MCF 10A (cell line): Measurements from ENCODE around the gene BSND. TPM values are rescaled to one million over a fixed set of nuclear protein-coding genes. Genes with fewer than 3 reads are reported as not detected.

Source experiments
- BruUV-seq: library from RNA; stranded (reverse); fragments of 400-500 nt; replicated peaks from 2 replicates; lab custom pipeline; 2021; lab: Mats Ljungman, UMichigan
- CTCF ChIA-PET: fragments of 300-600 bp; sonication (Branson Sonifier 250); formaldehyde crosslinking; extraction: SDS; loops from one replicate; lab custom pipeline; 2021; ENCODE audit warnings: antibody characterized with exemption, inconsistent platforms; lab: Yijun Ruan, JAX
- POLR2A ChIA-PET: fragments of 300-600, 350-650 bp; sonication (Branson Sonifier 250); formaldehyde crosslinking; extraction: SDS; loops from one replicate; lab custom pipeline; 2020; ENCODE audit warnings: antibody characterized with exemption, inconsistent platforms; lab: Yijun Ruan, JAX
- DNase-seq: peaks from one replicate; pipeline ENCODE4 v3.0.0-alpha.2; 2018; ENCODE audit not compliant: unreplicated experiment
- H3K27ac Mint-ChIP-seq: one replicate; pipeline ENCODE4 v1.8.0; 2022; ENCODE audit warnings: mild to moderate bottlenecking, low read depth, mixed read lengths; ENCODE audit not compliant: unreplicated experiment
- H3K27me3 Mint-ChIP-seq: one replicate; pipeline ENCODE4 v1.8.0; 2022; ENCODE audit warnings: mixed read lengths; ENCODE audit not compliant: insufficient read depth, unreplicated experiment
- H3K36me3 Mint-ChIP-seq: one replicate; pipeline ENCODE4 v1.8.0; 2022; ENCODE audit warnings: mild to moderate bottlenecking, moderate library complexity, mixed read lengths; ENCODE audit not compliant: insufficient read depth, unreplicated experiment
- H3K4me1 Mint-ChIP-seq: one replicate; pipeline ENCODE4 v1.8.0; 2022; ENCODE audit warnings: mixed read lengths; ENCODE audit not compliant: insufficient read depth, unreplicated experiment
- H3K4me3 Mint-ChIP-seq: one replicate; pipeline ENCODE4 v1.8.0; 2022; ENCODE audit warnings: mild to moderate bottlenecking, moderate library complexity, mixed read lengths; ENCODE audit not compliant: unreplicated experiment
- H3K9me3 Mint-ChIP-seq: one replicate; pipeline ENCODE4 v1.8.0; 2022; ENCODE audit warnings: mixed read lengths; ENCODE audit not compliant: unreplicated experiment
- intact Hi-C: fragments of 100-400 bp; cut with micrococcal nuclease; formaldehyde crosslinking; loops from 2 replicates; pipeline ENCODE4 v1.14.1; 2022
- total RNA-seq: library from RNA; stranded (reverse); gene quantifications from 2 replicates; pipeline ENCODE4 v1.2.3, GENCODE V29; 2022
- TF ChIP-seq, protein P1 (sequence below): fragments of 200-600 bp; IDR thresholded peaks from one replicate; pipeline ENCODE4 v1.8.0; 2022; ENCODE audit warnings: antibody characterized with exemption, mild to moderate bottlenecking; ENCODE audit not compliant: unreplicated experiment

The BSND gene
- total RNA-seq, 1 experiment from 2014 or later: not detected

DNA sequence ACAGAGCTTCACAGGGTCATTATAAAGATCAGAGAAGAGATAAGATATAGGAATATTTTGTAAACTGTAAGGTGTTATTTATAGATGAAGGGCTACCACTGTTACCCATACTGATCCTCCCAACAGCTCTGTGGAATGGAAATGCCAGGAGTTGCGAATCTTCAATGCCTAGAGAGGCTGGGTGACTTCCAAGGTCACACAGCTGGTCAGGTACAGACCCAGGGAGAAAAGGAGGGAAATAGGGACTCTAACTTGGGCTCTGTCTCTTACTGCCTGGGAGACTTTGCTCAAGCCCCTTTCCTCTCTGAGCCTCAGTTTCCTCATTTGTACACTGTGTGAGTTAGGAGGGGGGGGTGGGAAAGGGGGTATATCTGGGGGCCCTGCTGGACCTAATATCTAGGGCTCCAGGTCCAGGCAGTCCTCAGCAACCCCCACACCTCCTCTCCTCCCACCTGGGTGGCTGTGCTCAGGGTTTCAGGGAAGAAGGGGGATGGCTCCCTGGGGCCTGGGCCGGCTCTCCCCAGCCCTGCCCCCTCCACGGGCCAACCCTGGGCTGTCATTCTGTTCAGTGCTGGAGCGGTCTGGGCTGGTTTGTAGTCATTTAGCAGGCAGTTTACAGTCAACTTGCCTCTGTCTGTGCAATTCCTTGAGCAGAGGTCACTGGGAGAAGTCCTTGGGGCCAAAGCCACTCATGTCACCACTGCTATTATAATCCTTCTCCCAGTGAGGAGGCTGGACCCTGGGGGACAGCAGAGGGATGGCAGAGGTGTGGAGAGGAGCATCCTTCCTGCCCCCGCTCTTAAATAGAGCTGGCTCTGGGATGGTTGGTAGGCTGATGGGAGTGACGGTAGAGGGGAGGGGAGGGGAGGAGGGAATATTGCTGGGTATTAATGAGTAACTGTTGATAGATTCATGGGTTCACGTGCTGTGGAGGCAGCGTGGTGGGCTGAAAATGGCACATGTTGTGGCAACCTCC lies 1.7 kb downstream of the BSND start:
- Mint-ChIP-seq H3K27ac (no peak overlapping the region), H3K9me3 (no peaks in the 10 kb centered on the region), H3K36me3 (no peaks in the 10 kb centered on the region), H3K4me1 (peaks cover 5% of the 10 kb centered on the region), H3K4me3 (no peak overlapping the region), H3K27me3 (no peaks in the 10 kb centered on the region)
- TF ChIP-seq, protein P1, sequence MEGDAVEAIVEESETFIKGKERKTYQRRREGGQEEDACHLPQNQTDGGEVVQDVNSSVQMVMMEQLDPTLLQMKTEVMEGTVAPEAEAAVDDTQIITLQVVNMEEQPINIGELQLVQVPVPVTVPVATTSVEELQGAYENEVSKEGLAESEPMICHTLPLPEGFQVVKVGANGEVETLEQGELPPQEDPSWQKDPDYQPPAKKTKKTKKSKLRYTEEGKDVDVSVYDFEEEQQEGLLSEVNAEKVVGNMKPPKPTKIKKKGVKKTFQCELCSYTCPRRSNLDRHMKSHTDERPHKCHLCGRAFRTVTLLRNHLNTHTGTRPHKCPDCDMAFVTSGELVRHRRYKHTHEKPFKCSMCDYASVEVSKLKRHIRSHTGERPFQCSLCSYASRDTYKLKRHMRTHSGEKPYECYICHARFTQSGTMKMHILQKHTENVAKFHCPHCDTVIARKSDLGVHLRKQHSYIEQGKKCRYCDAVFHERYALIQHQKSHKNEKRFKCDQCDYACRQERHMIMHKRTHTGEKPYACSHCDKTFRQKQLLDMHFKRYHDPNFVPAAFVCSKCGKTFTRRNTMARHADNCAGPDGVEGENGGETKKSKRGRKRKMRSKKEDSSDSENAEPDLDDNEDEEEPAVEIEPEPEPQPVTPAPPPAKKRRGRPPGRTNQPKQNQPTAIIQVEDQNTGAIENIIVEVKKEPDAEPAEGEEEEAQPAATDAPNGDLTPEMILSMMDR: no peak
- ChIA-PET POLR2A (interaction anchor here (1.0 kb wide), 1 partner anchor 50 kb away, joined by 3 read pairs; no protein-coding TSS in a partner anchor), CTCF (interaction anchor here (0.6 to 22.1 kb wide), 7 partner anchors 11 to 169 kb away, joined by 3 to 385 read pairs (median 4); no protein-coding TSS in a partner anchor)
- no TSS peak for BruUV-seq
- intact Hi-C loops: no loop called here
- no peak for DNase-seq

DNA sequence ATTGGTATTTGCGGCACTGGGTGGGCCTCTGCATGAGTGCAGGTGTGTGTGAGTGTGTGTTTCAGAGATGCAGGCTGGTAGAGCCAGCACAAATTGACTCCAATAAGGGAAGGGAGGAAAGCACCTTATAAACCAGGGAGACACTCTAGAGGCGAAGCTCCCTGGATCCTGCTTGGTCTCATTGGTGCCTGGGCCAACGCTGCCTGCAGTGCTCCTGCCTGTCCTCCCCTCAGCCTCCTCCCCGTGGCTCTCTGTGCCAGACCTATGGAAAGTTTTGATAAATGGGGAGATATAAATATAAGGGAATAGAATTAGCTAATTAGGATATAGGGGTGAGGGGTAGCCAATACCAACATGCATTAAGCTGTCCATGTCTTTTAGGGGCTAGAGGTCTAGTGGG lies 2.6 kb downstream of the BSND start:
- intact Hi-C loops: no loop called here
- BruUV-seq: no TSS peak
- H3K9me3 Mint-ChIP-seq: no peaks in the 10 kb centered on the region
- TF ChIP-seq, protein P1: no peak
- CTCF ChIA-PET: interaction anchor here (0.8 to 22.1 kb wide), 3 partner anchors 19 to 53 kb away, joined by 6 to 385 read pairs (median 14); no protein-coding TSS in a partner anchor
- no peak for DNase-seq
- H3K4me3 Mint-ChIP-seq: no peak overlapping the region
- no peak overlapping the region for H3K27ac Mint-ChIP-seq
- peaks cover 3% of the 10 kb centered on the region for H3K4me1 Mint-ChIP-seq
- POLR2A ChIA-PET: no interaction called here
- H3K27me3 Mint-ChIP-seq: no peaks in the 10 kb centered on the region
- H3K36me3 Mint-ChIP-seq: no peaks in the 10 kb centered on the region

DNA sequence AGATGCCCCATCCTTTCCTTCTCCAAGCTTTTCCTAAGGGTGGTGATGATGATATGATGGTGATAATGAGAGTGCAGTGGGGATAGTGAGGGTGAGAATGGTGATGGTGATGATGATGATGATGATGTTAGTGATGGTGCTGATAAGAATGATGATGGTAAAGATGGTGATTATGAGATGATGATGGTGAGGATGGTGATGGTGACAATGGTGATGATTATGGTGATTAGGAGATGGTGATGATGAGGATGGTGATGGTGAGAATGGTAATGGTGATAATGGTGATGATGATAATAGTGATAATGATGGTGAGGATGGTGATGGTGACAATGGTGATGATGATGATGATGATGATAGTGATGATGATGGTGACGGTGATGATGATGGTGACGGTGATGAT lies 4.0 kb downstream of the BSND start:
- H3K4me1 Mint-ChIP-seq: peaks cover 3% of the 10 kb centered on the region
- DNase-seq: no peak
- BruUV-seq: no TSS peak
- no peaks in the 10 kb centered on the region for H3K27me3 Mint-ChIP-seq
- H3K9me3 Mint-ChIP-seq: no peaks in the 10 kb centered on the region
- ChIA-PET CTCF (interaction anchor here (0.6 to 22.1 kb wide), 5 partner anchors 16 to 54 kb away, joined by 3 to 385 read pairs (median 4); no protein-coding TSS in a partner anchor), POLR2A (interaction anchor here (0.6 to 0.8 kb wide), 2 partner anchors 75 to 129 kb away, joined by 3 read pairs; no protein-coding TSS in a partner anchor)
- no peak overlapping the region for H3K4me3 Mint-ChIP-seq
- H3K27ac Mint-ChIP-seq: no peak overlapping the region
- no peaks in the 10 kb centered on the region for H3K36me3 Mint-ChIP-seq
- TF ChIP-seq, protein P1: no peak
- intact Hi-C loops: no loop called here
